Left lobe of liver (tissue), 2 donors: Measurements from ENCODE around the gene ANO6. TPM values are rescaled to one million over a fixed set of nuclear protein-coding genes. Genes with fewer than 3 reads are reported as not detected.
"Not testable (repeated sequence)": the region's sequence is repeated elsewhere in the genome, so short reads cannot be mapped to it uniquely, and the experiment has no call there.

ENCODE experiments used
- ATAC-seq: fragments of 200-7000 bp; cut with Tn5 transposase; one replicate; pipeline ENCODE4 v1.9.1; 2020; ENCODE audit warnings: mild to moderate bottlenecking, moderate library complexity
- DNase-seq: peaks from one replicate; pipeline ENCODE4 v3.0.0-alpha.2; 2020; ENCODE audit warnings: low spot score
- total RNA-seq: library from RNA; stranded (reverse); gene quantifications from one replicate; pipeline ENCODE4 v1.2.1, GENCODE V29; 2021
- donor health status: DM: no; HTN: no; CAD: no; lungs with moderate emphysema.
- donor health status: DM: no; HTN: yes; CAD: no.

ANO6 gene
- total RNA-seq, 1 donor from 2014 or later: 49.5 TPM

- DNase-seq: no peak
- peak; percentile 88 for ATAC-seq
Measured at GRCh38 chr12:45235087-45236025, 19.5 kb downstream of the ANO6 start.

GRCh38 chr12:45236383-45236782 lies 20.5 kb downstream of the ANO6 start:
- not testable (repeated sequence) for ATAC-seq, DNase-seq

GRCh38 chr12:45242180-45242579 lies 26.3 kb downstream of the ANO6 start:
- no peak for ATAC-seq

GRCh38 chr12:45243963-45244362 lies 28.1 kb downstream of the ANO6 start:
- no peak for ATAC-seq

More at GRCh38 chr12:45242180-45242579, 26.3 kb downstream of the ANO6 start:
- DNase-seq: no peak

GRCh38 chr12:45244561-45245343 lies 28.9 kb downstream of the ANO6 start:
- ATAC-seq (peak; percentile 94), DNase-seq (no peak)

More at GRCh38 chr12:45243963-45244362, 28.1 kb downstream of the ANO6 start:
- DNase-seq: no peak

GRCh38 chr12:45246236-45246635 lies 30.3 kb downstream of the ANO6 start:
- ATAC-seq: peak; percentile 71
- DNase-seq: no peak

- ATAC-seq: no peak
- no peak for DNase-seq
Measured at GRCh38 chr12:45247589-45247988, 31.7 kb downstream of the ANO6 start.

- DNase-seq (no peak), ATAC-seq (no peak)
Measured at GRCh38 chr12:45248095-45248494, 32.2 kb downstream of the ANO6 start.

- DNase-seq (no peak), ATAC-seq (no peak)
Measured at GRCh38 chr12:45254254-45254653, 38.4 kb downstream of the ANO6 start.

GRCh38 chr12:45256721-45257120 lies 40.8 kb downstream of the ANO6 start:
- DNase-seq (no peak), ATAC-seq (no peak)

GRCh38 chr12:45257185-45257930 lies 41.5 kb downstream of the ANO6 start:
- DNase-seq: no peak
- no peak for ATAC-seq

GRCh38 chr12:45259675-45260074 lies 43.8 kb downstream of the ANO6 start:
- DNase-seq: no peak
- peak; percentile 47 for ATAC-seq

- peak; percentile 90 for ATAC-seq
- peak; percentile 78 for DNase-seq
Measured at GRCh38 chr12:45260104-45260815, 44.4 kb downstream of the ANO6 start.

GRCh38 chr12:45260854-45261253 lies 45.0 kb downstream of the ANO6 start:
- ATAC-seq: no peak
- DNase-seq: no peak

GRCh38 chr12:45262185-45262584 lies 46.3 kb downstream of the ANO6 start:
- DNase-seq, ATAC-seq: not testable (repeated sequence)

GRCh38 chr12:45263587-45263986 lies 47.7 kb downstream of the ANO6 start:
- no peak for DNase-seq
- ATAC-seq: no peak

- peak; percentile 67 for DNase-seq
- peak; percentile 83 for ATAC-seq
Measured at GRCh38 chr12:45268672-45269411, 52.9 kb downstream of the ANO6 start.

- ATAC-seq: peak; percentile 49
- DNase-seq: no peak
Measured at GRCh38 chr12:45269412-45269751, 53.5 kb downstream of the ANO6 start.

GRCh38 chr12:45270951-45271350 lies 55.1 kb downstream of the ANO6 start:
- ATAC-seq (no peak), DNase-seq (no peak)
